ENCODE results near the gene DMKN.

DMKN gene

DNA sequence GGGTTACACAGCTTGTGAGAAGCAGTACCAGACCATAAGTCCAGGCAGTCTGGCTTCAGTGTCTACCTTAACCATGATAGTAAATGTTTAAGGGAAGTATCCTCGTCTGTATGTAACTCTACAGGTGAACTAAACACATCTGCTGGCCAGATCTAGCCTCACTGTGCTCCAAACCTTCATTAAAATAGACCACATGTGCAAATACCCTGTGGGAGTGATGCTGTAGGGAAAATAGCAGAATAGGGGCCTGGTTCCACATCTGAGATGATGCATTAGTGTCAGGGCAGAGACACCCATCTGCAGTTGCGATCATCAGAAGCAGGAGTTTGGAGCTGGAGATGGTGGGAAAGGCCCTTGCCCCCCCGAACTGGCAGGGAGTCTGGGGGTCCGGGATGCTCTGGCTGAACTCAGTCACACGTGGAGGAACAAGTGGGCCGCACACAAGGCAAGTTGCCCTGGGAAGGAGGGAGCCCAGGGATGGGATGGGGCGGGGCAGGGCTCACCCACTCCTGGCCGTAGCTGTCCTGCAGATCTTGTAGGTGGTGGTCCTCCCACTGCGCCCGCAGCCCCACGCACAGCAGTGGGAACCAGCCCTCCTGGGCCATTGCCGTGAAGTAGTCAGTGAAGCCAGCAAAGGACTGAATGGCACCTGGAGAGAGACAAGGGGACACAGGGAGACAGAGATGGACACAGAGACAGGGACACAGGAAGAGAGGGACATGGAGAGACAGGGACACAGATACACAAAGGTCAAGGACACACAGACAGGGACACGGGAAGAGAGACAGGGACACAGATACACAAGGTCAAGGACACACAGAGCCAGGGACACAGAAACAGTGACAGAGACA is 39.3 kb upstream of the DMKN start:
- H3K9me3 ChIP-seq (ENCODE audit: insufficient read depth, low read depth, low read length): no peaks in the 10 kb centered on the region
- H4K20me1 ChIP-seq (ENCODE audit: insufficient read depth, low read length, poor library complexity, severe bottlenecking): no peaks in the 10 kb centered on the region
- H3K36me3 ChIP-seq (ENCODE audit: insufficient read depth, low read length): no peaks in the 10 kb centered on the region
- no peak for TF ChIP-seq EZH2phosphoT487 (IDR thresholded peaks at IDR 0.05; ENCODE audit: borderline replicate concordance)
- no peak for TF ChIP-seq CTCF (conservative IDR thresholded peaks at IDR 0.05; ENCODE audit: low read length)
- no peak overlapping the region for H3K9ac ChIP-seq (ENCODE audit: low read depth, low read length, poor library complexity, severe bottlenecking)
- no peaks in the 10 kb centered on the region for H3F3A ChIP-seq (ENCODE audit: low read depth)
- no peaks in the 10 kb centered on the region for H3K9me2 ChIP-seq (replicated peaks; ENCODE audit: low read depth, low read length)
- no peak overlapping the region for H3K4me2 ChIP-seq (ENCODE audit: low read depth, low read length, poor library complexity, severe bottlenecking)
- H2AFZ ChIP-seq (ENCODE audit: low read length): no peak overlapping the region
- no peak overlapping the region for H3K4me3 ChIP-seq (ENCODE audit: low read length, poor library complexity, severe bottlenecking)
- H3K4me1 ChIP-seq (ENCODE audit: insufficient read depth, low read length, poor library complexity, severe bottlenecking): no peaks in the 10 kb centered on the region
- no peaks in the 10 kb centered on the region for H3K79me2 ChIP-seq (ENCODE audit: insufficient read depth, low read length)
- no peaks in the 10 kb centered on the region for H3K27me3 ChIP-seq (ENCODE audit: insufficient read depth, low read length, poor library complexity, severe bottlenecking)

DNA sequence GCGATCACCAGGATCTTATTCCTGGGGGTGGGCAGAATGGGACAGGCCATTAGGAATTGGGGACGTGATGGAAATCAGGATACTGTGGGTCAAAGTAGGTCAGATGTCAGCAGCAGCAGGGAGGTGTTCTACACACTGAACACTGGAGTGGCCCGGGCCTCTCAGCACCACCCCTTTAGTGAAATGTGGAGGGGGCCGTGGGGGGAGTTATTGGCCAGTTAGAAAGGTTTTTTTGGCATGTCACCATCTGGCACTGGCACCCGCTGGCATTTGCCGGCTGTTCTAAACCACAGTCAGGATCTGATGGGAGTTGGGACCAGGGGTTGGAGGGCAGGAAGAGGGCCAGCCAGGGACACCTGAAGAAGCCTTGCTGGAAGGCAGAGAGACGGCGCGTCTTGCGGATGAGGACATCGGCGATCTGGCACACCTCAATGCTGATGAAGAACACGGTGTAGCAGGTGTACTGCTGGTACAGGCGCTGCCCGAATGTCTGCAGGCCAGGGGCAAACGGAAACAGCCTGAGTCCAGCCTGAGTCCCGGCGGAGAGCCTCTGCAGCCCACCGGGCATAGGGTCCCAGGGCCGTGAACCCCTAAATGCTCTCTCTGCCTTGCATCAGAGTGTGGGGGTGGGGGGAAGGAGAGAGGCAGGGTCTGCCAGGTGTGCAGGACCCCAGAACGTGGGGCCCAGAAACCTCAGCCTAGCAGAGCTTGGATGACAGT is 37.8 kb upstream of the DMKN start:
- H3K4me3 ChIP-seq (ENCODE audit: low read length, poor library complexity, severe bottlenecking): no peak overlapping the region
- no peak overlapping the region for H2AFZ ChIP-seq (ENCODE audit: low read length)
- peaks cover 9% of the 10 kb centered on the region; the same call in 1 of the 2 replicates for H3K79me2 ChIP-seq (ENCODE audit: insufficient read depth, low read length)
- H4K20me1 ChIP-seq (ENCODE audit: insufficient read depth, low read length, poor library complexity, severe bottlenecking): no peaks in the 10 kb centered on the region
- H3K9me3 ChIP-seq (ENCODE audit: insufficient read depth, low read depth, low read length): no peaks in the 10 kb centered on the region
- H3K4me2 ChIP-seq (ENCODE audit: low read depth, low read length, poor library complexity, severe bottlenecking): no peak overlapping the region
- TF ChIP-seq CTCF (conservative IDR thresholded peaks at IDR 0.05; ENCODE audit: low read length) (no peak), EZH2phosphoT487 (IDR thresholded peaks at IDR 0.05; ENCODE audit: borderline replicate concordance) (no peak)
- no peaks in the 10 kb centered on the region for H3K9me2 ChIP-seq (replicated peaks; ENCODE audit: low read depth, low read length)
- H3K4me1 ChIP-seq (ENCODE audit: insufficient read depth, low read length, poor library complexity, severe bottlenecking): peaks cover 10% of the 10 kb centered on the region
- no peaks in the 10 kb centered on the region for H3K36me3 ChIP-seq (ENCODE audit: insufficient read depth, low read length)
- no peaks in the 10 kb centered on the region for H3K27me3 ChIP-seq (ENCODE audit: insufficient read depth, low read length, poor library complexity, severe bottlenecking)
- no peak overlapping the region for H3K9ac ChIP-seq (ENCODE audit: low read depth, low read length, poor library complexity, severe bottlenecking)
- no peaks in the 10 kb centered on the region for H3F3A ChIP-seq (ENCODE audit: low read depth)

GRCh38 chr19:35549879-35550523 is 36.6 kb upstream of the DMKN start:
- H3K27me3 ChIP-seq (ENCODE audit: insufficient read depth, low read length, poor library complexity, severe bottlenecking): no peaks in the 10 kb centered on the region
- H3F3A ChIP-seq (ENCODE audit: low read depth): no peaks in the 10 kb centered on the region
- TF ChIP-seq CTCF (conservative IDR thresholded peaks at IDR 0.05; ENCODE audit: low read length) (no peak), EZH2phosphoT487 (IDR thresholded peaks at IDR 0.05; ENCODE audit: borderline replicate concordance) (no peak)
- H3K9me2 ChIP-seq (replicated peaks; ENCODE audit: low read depth, low read length): no peaks in the 10 kb centered on the region
- H3K9ac ChIP-seq (ENCODE audit: low read depth, low read length, poor library complexity, severe bottlenecking): no peak overlapping the region
- no peak overlapping the region for H2AFZ ChIP-seq (ENCODE audit: low read length)
- no peaks in the 10 kb centered on the region for H4K20me1 ChIP-seq (ENCODE audit: insufficient read depth, low read length, poor library complexity, severe bottlenecking)
- H3K4me3 ChIP-seq (ENCODE audit: low read length, poor library complexity, severe bottlenecking): no peak overlapping the region
- no peak overlapping the region for H3K4me2 ChIP-seq (ENCODE audit: low read depth, low read length, poor library complexity, severe bottlenecking)
- no peaks in the 10 kb centered on the region for H3K36me3 ChIP-seq (ENCODE audit: insufficient read depth, low read length)
- H3K79me2 ChIP-seq (ENCODE audit: insufficient read depth, low read length): peaks cover 21% of the 10 kb centered on the region
- peaks cover 15% of the 10 kb centered on the region for H3K4me1 ChIP-seq (ENCODE audit: insufficient read depth, low read length, poor library complexity, severe bottlenecking)
- H3K9me3 ChIP-seq (ENCODE audit: insufficient read depth, low read depth, low read length): no peaks in the 10 kb centered on the region
